MG63 (cell line): ENCODE data around the gene SLIT3. TPM values are rescaled to one million over a fixed set of nuclear protein-coding genes. Genes with fewer than 3 reads are reported as not detected.

Source experiments
- DNase-seq: peaks from one replicate; pipeline ENCODE4 v3.0.0-alpha.2; 2020
- H3K27me3 ChIP-seq: fragments of 250-450 bp; sonication (Bioruptor Pico); 2 replicates; pipeline ENCODE4 v1.5.1; 2020; ENCODE audit warnings: mild to moderate bottlenecking, moderate library complexity
- H3K36me3 ChIP-seq: fragments of 250-450 bp; sonication (Bioruptor Pico); 2 replicates; pipeline ENCODE4 v1.5.1; 2020; ENCODE audit warnings: mild to moderate bottlenecking, moderate library complexity
- H3K4me3 ChIP-seq: fragments of 250-450 bp; sonication (Bioruptor Pico); 2 replicates; pipeline ENCODE4 v1.5.1; 2020; ENCODE audit warnings: mild to moderate bottlenecking, moderate library complexity
- H3K9me3 ChIP-seq: fragments of 250-450 bp; sonication (Bioruptor Pico); 2 replicates; pipeline ENCODE4 v1.5.1; 2020; ENCODE audit warnings: mild to moderate bottlenecking, moderate library complexity
- total RNA-seq: library from RNA; depleted of rRNA; stranded (reverse); fragments of >200 nt; shearing (Covaris generic); gene quantifications from 2 replicates; pipeline ENCODE4 v1.2.3, GENCODE V29; 2014; ENCODE audit warnings: low replicate concordance

The SLIT3 gene
- total RNA-seq, 1 experiment from 2014 or later, result 8.0 TPM

- Histone ChIP-seq H3K27me3 (no peaks in the 10 kb centered on the region), H3K9me3 (no peaks in the 10 kb centered on the region), H3K4me3 (no peak overlapping the region), H3K36me3 (no peaks in the 10 kb centered on the region)
- DNase-seq, result no peak
Observed at GRCh38 chr5:169081000-169081724, 219.8 kb downstream of the SLIT3 start.

- Histone ChIP-seq H3K27me3 (no peaks in the 10 kb centered on the region), H3K4me3 (no peak overlapping the region), H3K36me3 (no peaks in the 10 kb centered on the region), H3K9me3 (no peaks in the 10 kb centered on the region)
- DNase-seq, result no peak
Observed at GRCh38 chr5:169080448-169080911, 220.5 kb downstream of the SLIT3 start.

GRCh38 chr5:169079697-169080096 is 221.2 kb downstream of the SLIT3 start:
- H3K4me3 ChIP-seq, result no peak overlapping the region
- no peaks in the 10 kb centered on the region for H3K9me3 ChIP-seq
- H3K27me3 ChIP-seq, result no peaks in the 10 kb centered on the region
- no peak for DNase-seq
- H3K36me3 ChIP-seq, result no peaks in the 10 kb centered on the region

- DNase-seq, result no peak
- Histone ChIP-seq H3K9me3 (no peaks in the 10 kb centered on the region), H3K36me3 (no peaks in the 10 kb centered on the region), H3K27me3 (no peaks in the 10 kb centered on the region; the same call in 1 of the 2 replicates), H3K4me3 (no peak overlapping the region)
Observed at GRCh38 chr5:169074839-169075238, 226.1 kb downstream of the SLIT3 start.

- DNase-seq, result no peak
- Histone ChIP-seq H3K36me3 (no peaks in the 10 kb centered on the region), H3K9me3 (no peaks in the 10 kb centered on the region), H3K4me3 (no peak overlapping the region), H3K27me3 (no peaks in the 10 kb centered on the region; the same call in 1 of the 2 replicates)
Observed at GRCh38 chr5:169072233-169072632, 228.7 kb downstream of the SLIT3 start.

- H3K4me3 ChIP-seq, result no peak overlapping the region
- DNase-seq, result no peak
- H3K9me3 ChIP-seq, result no peaks in the 10 kb centered on the region
- H3K27me3 ChIP-seq, result no peaks in the 10 kb centered on the region; the same call in 1 of the 2 replicates
- H3K36me3 ChIP-seq, result no peaks in the 10 kb centered on the region
Observed at GRCh38 chr5:169070413-169070812, 230.5 kb downstream of the SLIT3 start.

- Histone ChIP-seq H3K9me3 (no peaks in the 10 kb centered on the region), H3K27me3 (no peaks in the 10 kb centered on the region; the same call in 1 of the 2 replicates), H3K4me3 (no peak overlapping the region), H3K36me3 (no peaks in the 10 kb centered on the region)
- no peak for DNase-seq
Observed at GRCh38 chr5:169067751-169068173, 233.2 kb downstream of the SLIT3 start.

GRCh38 chr5:169065400-169065799 is 235.5 kb downstream of the SLIT3 start:
- Histone ChIP-seq H3K27me3 (no peaks in the 10 kb centered on the region), H3K36me3 (no peaks in the 10 kb centered on the region), H3K4me3 (no peak overlapping the region), H3K9me3 (no peaks in the 10 kb centered on the region)
- no peak for DNase-seq

GRCh38 chr5:169064093-169064492 is 236.8 kb downstream of the SLIT3 start:
- Histone ChIP-seq H3K9me3 (no peaks in the 10 kb centered on the region), H3K27me3 (no peaks in the 10 kb centered on the region), H3K36me3 (no peaks in the 10 kb centered on the region), H3K4me3 (no peak overlapping the region)
- no peak for DNase-seq

GRCh38 chr5:169063316-169063953 is 237.5 kb downstream of the SLIT3 start:
- no peaks in the 10 kb centered on the region for H3K27me3 ChIP-seq

GRCh38 chr5:169062690-169063089 is 238.2 kb downstream of the SLIT3 start:
- H3K27me3 ChIP-seq, result no peaks in the 10 kb centered on the region
- no peaks in the 10 kb centered on the region for H3K36me3 ChIP-seq
- H3K4me3 ChIP-seq, result no peak overlapping the region
- DNase-seq, result no peak
- H3K9me3 ChIP-seq, result no peaks in the 10 kb centered on the region

More at GRCh38 chr5:169063316-169063953, 237.5 kb downstream of the SLIT3 start:
- Histone ChIP-seq H3K36me3 (no peaks in the 10 kb centered on the region), H3K9me3 (no peaks in the 10 kb centered on the region), H3K4me3 (no peak overlapping the region)
- DNase-seq, result no peak

- no peak overlapping the region for H3K4me3 ChIP-seq
- no peaks in the 10 kb centered on the region for H3K27me3 ChIP-seq
- no peak for DNase-seq
- H3K9me3 ChIP-seq, result no peaks in the 10 kb centered on the region
- H3K36me3 ChIP-seq, result no peaks in the 10 kb centered on the region
Observed at GRCh38 chr5:169054506-169054905, 246.4 kb downstream of the SLIT3 start.

- DNase-seq, result no peak
- H3K27me3 ChIP-seq, result no peaks in the 10 kb centered on the region
- no peak overlapping the region for H3K4me3 ChIP-seq
- H3K36me3 ChIP-seq, result no peaks in the 10 kb centered on the region
- no peaks in the 10 kb centered on the region for H3K9me3 ChIP-seq
Observed at GRCh38 chr5:169052207-169052606, 248.7 kb downstream of the SLIT3 start.

- Histone ChIP-seq H3K4me3 (no peak overlapping the region), H3K9me3 (no peaks in the 10 kb centered on the region), H3K36me3 (no peaks in the 10 kb centered on the region), H3K27me3 (no peaks in the 10 kb centered on the region)
- no peak for DNase-seq
Observed at GRCh38 chr5:169051351-169051750, 249.6 kb downstream of the SLIT3 start.

- peak; percentile 62 for DNase-seq
- Histone ChIP-seq H3K4me3 (peak overlapping the region; percentile 2), H3K9me3 (no peaks in the 10 kb centered on the region)
Observed at GRCh38 chr5:169050636-169051035, 250.3 kb downstream of the SLIT3 start.

GRCh38 chr5:169050146-169050571 is 250.8 kb downstream of the SLIT3 start:
- no peaks in the 10 kb centered on the region for H3K27me3 ChIP-seq
- no peak overlapping the region for H3K4me3 ChIP-seq
- H3K36me3 ChIP-seq, result no peaks in the 10 kb centered on the region
- H3K9me3 ChIP-seq, result no peaks in the 10 kb centered on the region
- DNase-seq, result peak; percentile 97

More at GRCh38 chr5:169050636-169051035, 250.3 kb downstream of the SLIT3 start:
- Histone ChIP-seq H3K27me3 (no peaks in the 10 kb centered on the region), H3K36me3 (no peaks in the 10 kb centered on the region)

- no peak for DNase-seq
- no peaks in the 10 kb centered on the region for H3K27me3 ChIP-seq
- no peaks in the 10 kb centered on the region for H3K9me3 ChIP-seq
- no peaks in the 10 kb centered on the region for H3K36me3 ChIP-seq
- H3K4me3 ChIP-seq, result no peak overlapping the region
Observed at GRCh38 chr5:169049712-169050111, 251.2 kb downstream of the SLIT3 start.
